ENCODE data around the gene BTBD6.

Gene BTBD6

DNA sequence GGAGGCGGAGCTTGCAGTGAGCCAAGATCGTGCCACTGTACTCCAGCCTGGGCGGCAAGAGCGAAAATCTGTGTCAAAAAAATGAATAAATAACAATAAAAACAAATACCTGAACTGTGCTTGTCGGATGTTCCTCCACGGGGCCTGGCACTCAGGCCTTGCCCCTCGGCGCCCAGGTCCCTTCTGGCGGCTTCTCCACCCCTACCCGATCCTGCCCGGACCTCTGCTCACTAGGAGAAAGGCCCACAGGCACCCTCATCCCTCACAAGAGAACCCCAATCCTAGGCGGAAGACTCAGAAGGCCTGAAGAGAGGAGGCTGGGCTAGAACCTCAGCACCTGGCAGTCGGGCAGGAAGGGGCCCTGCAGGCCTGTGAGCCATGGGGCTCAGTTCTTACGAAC, 21.0 kb upstream of the BTBD6 start:
- TF ChIP-seq, protein P1, sequence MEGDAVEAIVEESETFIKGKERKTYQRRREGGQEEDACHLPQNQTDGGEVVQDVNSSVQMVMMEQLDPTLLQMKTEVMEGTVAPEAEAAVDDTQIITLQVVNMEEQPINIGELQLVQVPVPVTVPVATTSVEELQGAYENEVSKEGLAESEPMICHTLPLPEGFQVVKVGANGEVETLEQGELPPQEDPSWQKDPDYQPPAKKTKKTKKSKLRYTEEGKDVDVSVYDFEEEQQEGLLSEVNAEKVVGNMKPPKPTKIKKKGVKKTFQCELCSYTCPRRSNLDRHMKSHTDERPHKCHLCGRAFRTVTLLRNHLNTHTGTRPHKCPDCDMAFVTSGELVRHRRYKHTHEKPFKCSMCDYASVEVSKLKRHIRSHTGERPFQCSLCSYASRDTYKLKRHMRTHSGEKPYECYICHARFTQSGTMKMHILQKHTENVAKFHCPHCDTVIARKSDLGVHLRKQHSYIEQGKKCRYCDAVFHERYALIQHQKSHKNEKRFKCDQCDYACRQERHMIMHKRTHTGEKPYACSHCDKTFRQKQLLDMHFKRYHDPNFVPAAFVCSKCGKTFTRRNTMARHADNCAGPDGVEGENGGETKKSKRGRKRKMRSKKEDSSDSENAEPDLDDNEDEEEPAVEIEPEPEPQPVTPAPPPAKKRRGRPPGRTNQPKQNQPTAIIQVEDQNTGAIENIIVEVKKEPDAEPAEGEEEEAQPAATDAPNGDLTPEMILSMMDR (IDR thresholded peaks at IDR 0.05; ENCODE audit: extremely low read depth, insufficient read depth, missing control alignments), result no peak
- in situ Hi-C loops (cut with MboI; ENCODE audit: low pct_unique_long_range_greater_than_20kb, low sequenced_read_pairs, unreplicated experiment), result no loop called here
- no peak for DNase-seq (ENCODE audit: low spot score)

DNA sequence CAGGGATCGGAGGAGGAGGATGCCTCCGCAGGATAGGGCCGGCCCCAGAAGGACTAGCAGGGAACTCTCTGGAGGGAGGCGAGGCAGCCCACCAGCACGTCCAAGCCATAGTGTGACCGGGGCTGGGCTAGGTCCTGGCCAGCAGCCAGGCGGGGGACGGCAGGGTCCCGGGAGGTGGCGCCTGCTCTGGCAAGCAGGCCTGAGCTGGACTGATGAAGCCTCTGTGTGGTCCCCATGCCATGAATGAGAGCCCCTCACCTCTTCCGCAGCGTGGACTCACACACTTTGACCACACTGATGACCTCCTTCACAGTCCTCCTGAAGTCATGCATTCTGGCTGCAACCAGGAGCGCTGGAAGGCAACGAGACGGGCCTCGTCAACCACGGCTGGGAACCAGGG, 19.8 kb upstream of the BTBD6 start:
- in situ Hi-C loops (cut with MboI; ENCODE audit: low pct_unique_long_range_greater_than_20kb, low sequenced_read_pairs, unreplicated experiment), result no loop called here
- TF ChIP-seq, protein P1 (IDR thresholded peaks at IDR 0.05; ENCODE audit: extremely low read depth, insufficient read depth, missing control alignments), result no peak
- no peak for DNase-seq (ENCODE audit: low spot score)

DNA sequence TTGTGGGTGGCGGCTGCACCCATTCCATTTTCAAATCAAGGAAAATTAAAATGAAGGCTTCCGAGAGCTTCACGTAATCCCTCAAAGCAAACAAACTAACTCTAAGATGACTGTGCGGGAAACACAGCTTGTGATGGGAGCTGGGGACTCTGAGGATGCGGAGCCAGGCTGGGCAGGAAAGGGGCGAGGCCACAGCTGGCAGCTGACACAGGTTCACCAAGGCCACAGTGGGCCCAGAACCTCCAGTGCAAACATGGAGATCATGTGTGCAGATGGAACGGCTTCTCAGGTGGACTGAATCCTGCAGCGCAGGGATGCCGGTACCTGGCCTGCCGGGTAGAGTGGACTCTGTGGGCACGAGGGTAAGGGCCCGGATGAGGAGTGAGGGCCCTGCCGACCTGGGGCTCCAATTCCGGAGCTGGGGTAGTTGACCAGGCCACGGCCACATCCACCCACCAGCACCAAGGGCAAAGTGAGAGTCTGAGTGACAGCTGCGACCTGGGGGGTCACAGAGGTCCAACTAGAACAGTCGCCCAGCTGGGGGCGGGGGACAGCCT, 19.2 kb upstream of the BTBD6 start:
- no peak for DNase-seq (ENCODE audit: low spot score)
- in situ Hi-C loops (cut with MboI; ENCODE audit: low pct_unique_long_range_greater_than_20kb, low sequenced_read_pairs, unreplicated experiment), result no loop called here
- TF ChIP-seq, protein P1 (IDR thresholded peaks at IDR 0.05; ENCODE audit: extremely low read depth, insufficient read depth, missing control alignments), result no peak

DNA sequence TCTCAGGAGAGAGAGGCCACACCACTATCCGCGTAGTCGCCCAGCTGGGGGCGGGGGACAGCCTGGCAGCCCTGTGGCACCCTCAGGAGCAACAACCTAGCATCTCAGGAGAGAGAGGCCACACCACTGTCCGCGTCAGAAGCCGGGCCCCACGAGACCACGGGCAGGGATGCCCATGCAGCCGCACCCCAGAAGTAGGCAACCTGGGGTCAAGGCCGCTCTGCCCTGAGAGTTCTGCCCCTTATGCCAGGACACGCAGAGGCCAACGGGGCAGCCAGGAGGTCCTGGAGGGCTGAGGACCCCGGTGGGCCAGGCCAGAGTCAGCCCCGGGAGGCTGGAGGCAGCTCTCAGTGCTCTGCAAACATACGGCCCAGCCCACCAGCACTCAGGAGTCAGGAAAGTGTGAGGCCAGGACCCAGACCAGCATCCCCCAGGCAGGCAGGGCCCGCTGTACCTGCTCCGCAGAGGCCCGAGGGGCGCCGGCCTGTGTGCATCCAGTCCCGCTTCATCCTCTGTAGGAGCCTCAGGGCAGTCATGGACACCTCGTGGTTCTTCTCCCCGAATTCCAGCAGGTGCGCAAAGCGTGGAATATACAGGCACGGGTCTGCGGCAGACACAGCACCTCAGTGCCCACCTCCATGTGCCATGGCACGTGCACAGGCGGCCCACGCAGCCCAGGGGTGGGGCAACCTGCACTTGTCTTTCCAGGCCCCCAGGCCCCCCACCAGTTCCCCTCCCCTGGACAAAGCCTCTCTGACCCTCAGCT, 7.3 kb upstream of the BTBD6 start:
- no peak for DNase-seq (ENCODE audit: low spot score)
- TF ChIP-seq, protein P1 (IDR thresholded peaks at IDR 0.05; ENCODE audit: extremely low read depth, insufficient read depth, missing control alignments), result no peak
- in situ Hi-C loops (cut with MboI; ENCODE audit: low pct_unique_long_range_greater_than_20kb, low sequenced_read_pairs, unreplicated experiment), result no loop called here

DNA sequence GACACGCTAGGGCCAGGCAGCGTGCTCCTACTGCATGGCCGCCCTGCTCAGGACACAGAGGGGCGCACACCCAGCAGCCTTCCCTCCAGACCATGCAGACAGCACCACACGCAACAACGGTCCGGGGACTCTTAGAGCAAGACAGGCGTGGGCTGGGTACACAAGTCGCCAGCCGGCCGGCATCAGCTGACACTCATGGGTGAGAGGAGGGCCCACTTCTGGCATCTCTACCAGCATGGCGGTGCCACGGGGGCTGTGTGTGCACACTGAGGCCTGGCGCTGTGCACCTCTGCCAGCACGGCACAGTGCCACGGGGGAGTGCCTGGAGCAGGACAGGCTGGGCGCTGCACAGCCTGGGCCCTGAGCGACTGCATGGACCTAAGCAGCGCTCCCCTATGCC, 6.7 kb upstream of the BTBD6 start:
- TF ChIP-seq, protein P1 (IDR thresholded peaks at IDR 0.05; ENCODE audit: extremely low read depth, insufficient read depth, missing control alignments), result no peak
- in situ Hi-C loops (cut with MboI; ENCODE audit: low pct_unique_long_range_greater_than_20kb, low sequenced_read_pairs, unreplicated experiment), result no loop called here
- no peak for DNase-seq (ENCODE audit: low spot score)

DNA sequence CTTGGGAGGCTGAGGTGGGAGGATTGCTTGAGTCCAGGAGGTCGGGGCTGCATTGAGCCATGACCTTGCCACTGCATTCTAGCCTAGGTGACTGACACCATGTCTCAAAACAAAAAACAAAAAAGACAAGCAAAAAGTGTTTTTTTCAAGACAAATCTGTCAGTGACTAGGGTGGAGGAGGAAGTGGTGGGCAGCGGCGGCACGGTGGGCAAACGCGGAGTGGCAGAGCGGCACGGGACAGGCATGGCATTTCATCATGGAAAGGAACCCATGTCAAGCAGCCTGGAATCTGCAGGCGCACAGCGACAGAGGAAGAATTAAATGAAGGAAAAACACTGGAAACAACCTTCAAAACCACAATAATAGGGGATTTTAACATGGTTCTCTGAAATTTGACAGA, 4.0 kb upstream of the BTBD6 start:
- in situ Hi-C loops (cut with MboI; ENCODE audit: low pct_unique_long_range_greater_than_20kb, low sequenced_read_pairs, unreplicated experiment), result no loop called here
- no peak for DNase-seq (ENCODE audit: low spot score)
- TF ChIP-seq, protein P1 (IDR thresholded peaks at IDR 0.05; ENCODE audit: extremely low read depth, insufficient read depth, missing control alignments), result no peak

All from GM13977 (cell line).